Fibroblast of lung (primary cell): ENCODE results near the gene TSEN15. TPM values are rescaled to one million over a fixed set of nuclear protein-coding genes. Genes with fewer than 3 reads are reported as not detected.

Source experiments
- DNase-seq, 2 donors: peaks; one replicate each; pipeline versions ENCODE4 v3.0.0 to v3.0.0-alpha.2; 2010; ENCODE audit warnings: low read depth in 2 of 2
- H2AFZ ChIP-seq: 2 replicates; pipeline ENCODE4 v1.5.1; 2012; ENCODE audit warnings: low read length, control low read depth, inconsistent platforms
- H3K27ac ChIP-seq: 2 replicates; pipeline ENCODE4 v1.5.1; 2011; ENCODE audit warnings: low read length, control low read depth; ENCODE audit not compliant: insufficient read depth
- H3K27me3 ChIP-seq: 2 replicates; pipeline ENCODE4 v1.5.1; 2011; ENCODE audit warnings: mild to moderate bottlenecking, low read length; ENCODE audit not compliant: control insufficient read depth, insufficient read depth
- H3K36me3 ChIP-seq: 2 replicates; pipeline ENCODE4 v1.5.1; 2011; ENCODE audit warnings: low read length; ENCODE audit not compliant: control insufficient read depth, insufficient read depth
- H3K4me1 ChIP-seq: 2 replicates; pipeline ENCODE4 v1.5.1; 2011; ENCODE audit warnings: low read length; ENCODE audit not compliant: control insufficient read depth, insufficient read depth; ENCODE audit errors: extremely low read depth
- H3K4me2 ChIP-seq: 2 replicates; pipeline ENCODE4 v1.5.1; 2011; ENCODE audit warnings: low read length, control low read depth; ENCODE audit not compliant: insufficient read depth; ENCODE audit errors: extremely low read depth
- H3K4me3 ChIP-seq, 4 experiments: fragments of 200-600 bp in 1 of 4; sonication (generic) in 1 of 4; replicated peaks in 1 of 4; 2 replicates each; pipeline ENCODE4 v1.5.1; 2011 to 2016; ENCODE audit warnings: low read length in 4 of 4, low read depth in 3 of 4, mild to moderate bottlenecking in 3 of 4, control low read depth in 2 of 4, inconsistent platforms in 1 of 4, mixed read lengths in 1 of 4; ENCODE audit not compliant: insufficient read depth in 1 of 4; ENCODE audit errors: control extremely low read depth in 1 of 4
- H3K79me2 ChIP-seq: 2 replicates; pipeline ENCODE4 v1.5.1; 2012; ENCODE audit warnings: mild to moderate bottlenecking, low read length, inconsistent platforms; ENCODE audit not compliant: control insufficient read depth, insufficient read depth
- H3K9ac ChIP-seq: 2 replicates; pipeline ENCODE4 v1.5.1; 2011; ENCODE audit warnings: mild to moderate bottlenecking, low read length, control low read depth; ENCODE audit not compliant: insufficient read depth
- H3K9me3 ChIP-seq: 2 replicates; pipeline ENCODE4 v1.5.1; 2012; ENCODE audit warnings: low read depth, low read length; ENCODE audit not compliant: control insufficient read depth, insufficient read depth
- H4K20me1 ChIP-seq: 2 replicates; pipeline ENCODE4 v1.5.1; 2011; ENCODE audit warnings: low read length; ENCODE audit not compliant: control insufficient read depth, insufficient read depth; ENCODE audit errors: extremely low read depth
- CTCF ChIP-seq, 2 donors: IDR thresholded peaks in 1 of 2; conservative IDR thresholded peaks in 1 of 2; 1 replicate in 1 of 2; 2 replicates in 1 of 2; pipeline ENCODE4 v1.5.1; 2011 to 2012; ENCODE audit warnings: low read length in 2 of 2, control low read depth in 1 of 2, inconsistent platforms in 1 of 2, low read depth in 1 of 2, mild to moderate bottlenecking in 1 of 2
- EZH2 ChIP-seq: IDR thresholded peaks from 2 replicates; pipeline ENCODE4 v1.5.1; 2012; ENCODE audit warnings: low read length, control low read depth, mild to moderate bottlenecking; ENCODE audit errors: missing control alignments
- polyA plus RNA-seq, 2 donors: library from polyadenylated mRNA; depleted of rRNA in 1 of 2; stranded (reverse) in 1 of 2; unstranded in 1 of 2; fragments of >200 nt; gene quantifications; 2 replicates each; pipeline ENCODE4 v1.2.1, GENCODE V29; 2011 to 2012; ENCODE audit warnings: missing spikeins in 1 of 2
- total RNA-seq: library from RNA; depleted of rRNA; stranded (reverse); fragments of >200 nt; gene quantifications from 2 replicates; pipeline ENCODE4 v1.2.1, GENCODE V29; 2014

The TSEN15 gene
- total and polyA plus RNA-seq, 2 donors (not counting 1 experiment from before 2014, with no cell fraction given): 53.7 to 74.2 TPM

- Histone ChIP-seq H3K9ac (no peak overlapping the region), H3K9me3 (no peaks in the 10 kb centered on the region), H3K79me2 (no peaks in the 10 kb centered on the region), H3K4me1 (no peaks in the 10 kb centered on the region), H4K20me1 (no peaks in the 10 kb centered on the region), H3K27me3 (no peaks in the 10 kb centered on the region), H2AFZ (no peak overlapping the region), H3K27ac (no peak overlapping the region), H3K36me3 (no peaks in the 10 kb centered on the region), H3K4me2 (no peak overlapping the region), H3K4me3 (no peak overlapping the region)
- DNase-seq: no peak
- TF ChIP-seq CTCF (conservative IDR thresholded peaks at IDR 0.05 in 1 of 2, IDR thresholded peaks at IDR 0.05 in 1 of 2; ENCODE audit: low read depth in 1 of 2, low read length in 2 of 2) (no peak), EZH2 (no peak)
Measured at GRCh38 chr1:184031092-184031408, 20.5 kb upstream of the TSEN15 start.

- Histone ChIP-seq H3K4me1 (no peaks in the 10 kb centered on the region), H2AFZ (no peak overlapping the region), H3K27ac (no peak overlapping the region), H3K4me2 (no peak overlapping the region), H3K36me3 (no peaks in the 10 kb centered on the region), H3K79me2 (no peaks in the 10 kb centered on the region), H3K27me3 (no peaks in the 10 kb centered on the region), H3K4me3 (no peak overlapping the region), H4K20me1 (no peaks in the 10 kb centered on the region), H3K9me3 (no peaks in the 10 kb centered on the region), H3K9ac (no peak overlapping the region)
- no peak for DNase-seq
- TF ChIP-seq EZH2 (no peak), CTCF (conservative IDR thresholded peaks at IDR 0.05 in 1 of 2, IDR thresholded peaks at IDR 0.05 in 1 of 2; ENCODE audit: low read depth in 1 of 2, low read length in 2 of 2) (no peak)
Measured at GRCh38 chr1:184031409-184032107, 20.0 kb upstream of the TSEN15 start.

GRCh38 chr1:184032306-184032929, 19.1 kb upstream of the TSEN15 start:
- Histone ChIP-seq H2AFZ (no peak overlapping the region), H3K79me2 (no peaks in the 10 kb centered on the region), H3K9ac (no peak overlapping the region), H3K36me3 (no peaks in the 10 kb centered on the region), H3K4me2 (no peak overlapping the region), H3K4me3 (no peak overlapping the region), H4K20me1 (no peaks in the 10 kb centered on the region), H3K4me1 (no peaks in the 10 kb centered on the region), H3K27me3 (no peaks in the 10 kb centered on the region), H3K27ac (no peak overlapping the region), H3K9me3 (no peaks in the 10 kb centered on the region)
- TF ChIP-seq CTCF (conservative IDR thresholded peaks at IDR 0.05 in 1 of 2, IDR thresholded peaks at IDR 0.05 in 1 of 2; ENCODE audit: low read depth in 1 of 2, low read length in 2 of 2): no peak
- TF ChIP-seq EZH2: no peak
- no peak for DNase-seq
